Stimulated activated CD4-positive, alpha-beta T cell treated with anti-CD3 and anti-CD28 coated beads, Interleukin-1b, Interleukin-23, amount 100 ng/mL, for 24 hours (primary cell): ENCODE data around the gene ATP2B3.

ENCODE experiments used
- DNase-seq, 4 experiments: peaks; one replicate each; pipeline ENCODE4 v3.0.0-alpha.2; 2020; ENCODE audit warnings: low read depth in 4 of 4, low spot score in 1 of 4

ATP2B3 gene

GRCh38 chrX:153564047-153564606, 46.7 kb downstream of the ATP2B3 start:
- no peak for DNase-seq

- DNase-seq: no peak
Measured at GRCh38 chrX:153565996-153566580, 48.6 kb downstream of the ATP2B3 start.

DNA sequence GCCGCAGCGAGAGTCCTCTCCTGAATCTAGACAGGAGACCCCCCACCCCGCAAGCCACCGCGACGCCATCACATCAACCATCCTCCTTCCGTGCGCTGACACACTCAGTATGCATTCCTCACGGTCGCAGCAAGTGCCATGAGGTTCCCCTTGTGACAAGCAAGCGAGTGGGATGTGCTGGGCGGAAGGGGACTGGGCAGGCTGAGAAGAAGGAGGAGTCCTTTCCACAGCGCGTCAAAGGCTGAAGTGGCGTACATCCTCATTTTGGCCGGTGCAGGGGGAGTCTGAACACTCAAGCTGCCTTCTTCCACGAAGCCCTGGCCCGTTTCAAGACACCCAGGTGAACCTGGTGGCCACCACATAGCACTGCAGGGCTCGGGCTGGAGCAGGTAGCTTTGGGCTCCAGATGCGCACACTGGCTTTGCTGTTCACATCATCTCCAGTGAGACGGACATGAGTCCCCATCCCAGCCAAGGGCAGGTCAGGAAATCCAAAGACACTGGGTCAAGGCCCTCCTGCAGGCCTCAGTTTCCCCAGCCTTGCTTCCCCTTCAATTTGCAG, 51.1 kb downstream of the ATP2B3 start:
- no peak for DNase-seq

- no peak for DNase-seq
Measured at GRCh38 chrX:153569475-153569874, 52.0 kb downstream of the ATP2B3 start.

DNA sequence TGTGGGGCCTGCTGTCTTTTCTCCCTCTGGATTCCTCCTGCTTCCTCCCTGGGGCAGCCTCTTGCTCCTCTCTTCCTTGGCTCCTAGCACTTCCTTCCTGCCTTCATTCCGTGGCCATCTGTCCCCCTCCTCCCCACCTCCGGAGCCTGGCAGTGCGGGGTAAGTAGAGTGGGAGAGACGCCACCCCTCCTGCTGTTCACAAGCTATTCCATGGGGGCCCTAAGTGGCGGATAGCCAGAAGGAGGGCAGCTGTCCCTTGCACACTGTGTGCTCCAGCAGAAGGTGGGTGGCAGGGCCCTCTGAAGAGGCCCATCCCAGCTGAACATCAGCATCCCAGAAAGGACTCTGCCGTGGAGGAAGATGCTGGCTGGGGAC, 54.1 kb downstream of the ATP2B3 start:
- DNase-seq: no peak

DNA sequence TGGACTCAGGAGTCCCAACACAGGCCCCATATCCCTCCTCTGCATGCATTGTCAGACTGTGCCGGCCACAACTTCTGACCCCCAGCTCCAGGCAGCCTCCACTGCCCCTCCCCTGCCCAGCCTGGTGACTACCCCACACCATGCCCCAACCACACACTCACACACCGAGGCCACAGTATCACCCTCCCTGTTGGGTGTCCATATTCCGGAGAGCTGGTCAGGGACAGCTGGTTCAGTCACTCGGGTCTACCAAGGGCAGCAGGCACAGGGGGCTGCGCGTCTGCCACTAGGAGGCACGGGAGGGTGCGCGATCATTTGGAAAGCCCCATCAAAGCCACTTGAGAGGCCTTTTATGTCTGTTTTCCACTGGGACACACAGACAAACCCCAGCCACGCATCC, 55.2 kb downstream of the ATP2B3 start:
- DNase-seq: no peak

DNA sequence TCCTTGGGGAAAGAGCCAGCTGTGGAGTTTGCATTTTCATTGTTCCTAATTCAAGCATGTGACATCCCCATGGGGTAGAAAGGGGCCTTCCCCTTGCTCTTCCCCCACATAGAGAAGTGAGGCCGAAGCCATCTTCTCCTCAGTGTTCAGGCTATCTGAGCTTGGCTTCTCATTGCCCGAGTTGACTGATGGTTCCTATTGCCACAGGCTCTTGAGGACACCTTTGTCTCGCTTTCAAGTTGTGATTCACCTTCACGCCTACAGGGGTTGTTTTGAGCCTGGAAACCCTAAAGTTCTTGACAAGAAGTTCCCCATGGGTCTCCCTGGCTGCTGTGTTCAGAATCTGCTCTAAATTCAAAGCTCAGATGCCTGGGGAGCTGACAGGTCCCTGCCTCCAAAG, 56.5 kb downstream of the ATP2B3 start:
- no peak for DNase-seq

- no peak for DNase-seq
Measured at GRCh38 chrX:153576239-153576870, 58.9 kb downstream of the ATP2B3 start.

- no peak for DNase-seq
Measured at GRCh38 chrX:153576961-153577360, 59.5 kb downstream of the ATP2B3 start.

- DNase-seq: no peak
Measured at GRCh38 chrX:153578200-153578835, 60.9 kb downstream of the ATP2B3 start.

DNA sequence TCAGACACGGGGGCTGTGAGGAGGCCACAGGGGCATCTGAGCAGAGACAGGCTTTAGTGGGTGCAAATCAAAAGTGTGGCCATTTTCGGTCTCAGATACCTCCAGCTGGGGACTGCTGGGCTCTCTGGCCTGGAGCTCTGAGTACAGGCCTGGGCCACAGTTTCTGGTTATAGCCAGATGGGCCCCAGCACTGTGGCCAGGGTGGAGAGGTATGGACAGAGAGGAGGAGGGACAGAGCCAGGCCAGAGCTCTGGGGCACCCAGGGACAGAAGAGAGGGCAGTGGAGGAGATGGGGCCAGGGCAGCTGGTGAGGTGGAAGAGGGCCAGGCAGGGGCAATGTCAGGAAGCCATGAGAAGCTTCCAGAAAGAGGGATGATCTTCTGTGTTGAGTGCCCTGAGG, 61.4 kb downstream of the ATP2B3 start:
- DNase-seq: no peak

- DNase-seq: no peak
Measured at GRCh38 chrX:153580700-153581386, 63.4 kb downstream of the ATP2B3 start.

DNA sequence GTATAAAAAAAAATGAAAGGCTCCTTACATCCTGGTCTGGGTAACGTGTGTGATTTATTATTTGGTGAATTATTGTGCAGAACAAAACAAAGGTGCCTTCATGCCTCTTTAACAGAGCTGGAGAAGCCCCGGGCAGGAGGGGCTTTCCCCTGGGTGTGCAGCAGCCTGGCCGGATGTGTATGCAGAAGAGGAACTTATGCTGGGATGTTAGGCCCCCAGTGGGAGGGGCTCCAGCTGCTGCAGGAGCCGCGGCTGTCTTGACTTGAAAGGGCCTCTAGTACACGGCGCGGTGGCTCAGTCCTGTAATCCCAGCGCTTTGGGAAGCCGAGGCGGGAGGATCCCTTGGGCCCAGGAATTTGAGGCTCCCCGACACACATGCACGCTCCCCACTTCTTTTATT, 65.5 kb downstream of the ATP2B3 start:
- DNase-seq: peak; percentile 3 to 46 (median 34)

- DNase-seq: no peak
Measured at GRCh38 chrX:153583433-153583832, 66.0 kb downstream of the ATP2B3 start.

- DNase-seq: no peak
Measured at GRCh38 chrX:153585827-153586226, 68.4 kb downstream of the ATP2B3 start.

- DNase-seq: no peak
Measured at GRCh38 chrX:153587342-153587741, 69.9 kb downstream of the ATP2B3 start.

DNA sequence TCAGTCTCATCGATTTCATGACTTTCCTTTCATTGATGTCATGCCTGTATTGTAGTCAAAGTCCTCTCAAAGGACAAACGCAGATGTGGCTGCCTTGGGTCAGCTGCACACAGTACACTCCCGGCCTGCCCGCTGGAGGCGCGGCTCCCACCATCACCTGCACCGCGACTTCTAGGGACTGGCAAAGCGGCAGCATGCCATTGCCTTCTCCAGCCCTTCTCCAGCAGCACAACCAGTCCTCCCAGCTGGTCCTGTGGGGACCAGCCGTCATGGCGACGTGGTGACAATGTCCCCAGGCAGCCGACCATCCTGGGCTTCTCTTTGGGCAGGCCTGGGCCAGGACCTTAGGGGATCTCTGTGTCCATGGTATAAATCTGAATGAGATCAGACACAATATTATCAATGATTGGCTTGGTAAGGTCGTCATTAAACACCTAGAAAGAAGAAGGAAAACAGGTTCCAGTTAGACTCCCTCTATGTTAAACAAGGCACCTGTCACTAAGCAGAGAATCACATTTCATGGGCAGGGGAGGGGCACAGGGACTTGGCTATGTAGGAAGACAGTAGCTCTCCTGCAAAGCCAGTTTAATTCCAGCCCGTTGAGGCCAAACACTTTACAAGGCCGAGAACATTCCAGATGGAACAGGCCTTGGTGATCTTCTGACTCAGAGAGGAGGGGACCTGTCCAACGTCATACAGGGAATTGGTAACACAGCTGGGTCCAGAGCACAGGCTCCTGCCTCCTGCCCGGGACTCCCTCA, 70.8 kb downstream of the ATP2B3 start:
- no peak for DNase-seq

DNA sequence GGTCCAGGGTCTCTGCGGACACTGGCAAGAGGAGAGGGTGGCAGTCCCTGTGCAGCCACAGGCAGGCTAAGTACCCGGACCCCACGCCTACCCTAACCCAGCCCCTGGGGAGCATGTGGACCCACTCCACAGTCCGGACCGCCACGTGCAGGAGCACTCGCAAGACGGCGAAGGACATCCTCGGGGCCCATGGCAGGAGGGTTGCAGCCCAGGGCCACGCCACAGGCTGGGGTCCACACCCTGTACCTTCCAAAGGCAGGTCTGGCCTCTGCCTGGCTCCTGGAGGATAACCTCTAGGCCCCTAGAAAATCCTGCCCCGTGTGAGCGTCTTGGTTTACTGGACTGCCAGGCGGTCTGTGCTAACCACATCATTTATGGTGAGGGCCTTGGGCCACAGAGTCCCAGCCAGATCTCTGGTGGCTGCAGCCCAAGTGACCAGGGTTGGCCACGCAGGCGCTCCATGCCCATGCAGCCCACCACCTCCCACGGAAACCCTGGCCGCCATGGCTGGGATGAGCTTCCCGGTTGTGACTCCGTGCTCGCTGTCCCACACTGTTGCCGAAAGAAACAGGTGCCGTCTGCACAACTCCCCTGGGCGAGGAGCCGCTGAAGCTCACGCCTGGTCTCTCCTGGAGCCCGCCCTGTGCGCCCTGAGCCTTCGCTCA, 71.5 kb downstream of the ATP2B3 start:
- no peak for DNase-seq

GRCh38 chrX:153590961-153591956, 73.8 kb downstream of the ATP2B3 start:
- DNase-seq: no peak
